NCI-H524 treated with DMSO at 0.1 percent for 48 hours (cell line): ENCODE data around the gene TUSC2.
"Not testable (repeated sequence)": the region's sequence is repeated elsewhere in the genome, so short reads cannot be mapped to it uniquely, and the experiment has no call there.

Experiments used
- DNase-seq: peaks from one replicate; lab custom pipeline; 2025; lab: John Stamatoyannopoulos, UW

Gene TUSC2

GRCh38 chr3:50294089-50294488 lies 33.9 kb downstream of the TUSC2 start:
- no peak for DNase-seq

- DNase-seq = no peak
Observed at GRCh38 chr3:50293079-50293801, 34.8 kb downstream of the TUSC2 start.

GRCh38 chr3:50292159-50293078 lies 35.6 kb downstream of the TUSC2 start, which contains the start of gene IFRD2:
Gene IFRD2, minus strand, starts transcription at chr3:50292429. Its CDS starts 155 bp downstream, at chr3:50292274.
- peak; percentile 90 for DNase-seq

- no peak for DNase-seq
Observed at GRCh38 chr3:50290161-50290641, 37.8 kb downstream of the TUSC2 start.

- no peak for DNase-seq
Observed at GRCh38 chr3:50289130-50289529, 38.9 kb downstream of the TUSC2 start.

- DNase-seq = no peak
Observed at GRCh38 chr3:50288387-50289007, 39.5 kb downstream of the TUSC2 start.

GRCh38 chr3:50287262-50287661 lies 40.8 kb downstream of the TUSC2 start:
- no peak for DNase-seq

- DNase-seq = no peak
Observed at GRCh38 chr3:50286322-50287227, 41.4 kb downstream of the TUSC2 start.

- DNase-seq = not testable (repeated sequence)
Observed at GRCh38 chr3:50284121-50284520, 43.9 kb downstream of the TUSC2 start.

GRCh38 chr3:50279255-50280016 lies 48.6 kb downstream of the TUSC2 start:
- no peak for DNase-seq

GRCh38 chr3:50278880-50279224 lies 49.2 kb downstream of the TUSC2 start, which contains the start of gene LSMEM2:
Gene LSMEM2, plus strand, starts transcription at chr3:50279087. Its CDS starts 27 bp downstream, at chr3:50279114.
- DNase-seq = no peak

- no peak for DNase-seq
Observed at GRCh38 chr3:50278123-50278879, 49.7 kb downstream of the TUSC2 start.

- no peak for DNase-seq
Observed at GRCh38 chr3:50276762-50277101, 51.3 kb downstream of the TUSC2 start.

GRCh38 chr3:50275996-50276761 lies 51.8 kb downstream of the TUSC2 start:
- no peak for DNase-seq

- DNase-seq = no peak
Observed at GRCh38 chr3:50275141-50275995, 52.7 kb downstream of the TUSC2 start.
